ENCODE measurements around the gene POU3F2. TPM values are rescaled to one million over a fixed set of nuclear protein-coding genes. Genes with fewer than 3 reads are reported as not detected.

Gene POU3F2
- total and polyA plus RNA-seq, 2 experiments from 2014 or later = 0.13 TPM; not detected in 1

GRCh38 chr6:98828211-98828788, 6.1 kb upstream of the POU3F2 start:
- no peak overlapping the region for H2AFZ ChIP-seq
- no peaks in the 10 kb centered on the region for H3K79me2 ChIP-seq
- H3K9me3 ChIP-seq (ENCODE audit: low read depth) = no peaks in the 10 kb centered on the region
- 6% methylated on average over 12 of the region's 12 CpGs for WGBS (ENCODE audit: low lambda C conversion rate, missing lambda C conversion rate)
- H3K27me3 ChIP-seq = peaks cover 99% of the 10 kb centered on the region
- H3K9me2 ChIP-seq (replicated peaks; ENCODE audit: insufficient read depth) = no peaks in the 10 kb centered on the region
- H4K20me1 ChIP-seq (ENCODE audit: insufficient read depth, poor library complexity, severe bottlenecking) = no peaks in the 10 kb centered on the region
- H3K36me3 ChIP-seq (replicated peaks; ENCODE audit: insufficient read depth, low read depth) = no peaks in the 10 kb centered on the region
- DNase-seq (ENCODE audit: low spot score) = no peak
- H3K4me3 ChIP-seq = no peak overlapping the region
- H3K4me2 ChIP-seq = no peak overlapping the region
- peaks cover 39% of the 10 kb centered on the region for H3K4me1 ChIP-seq (ENCODE audit: insufficient read depth)
- H3K27ac ChIP-seq = no peak overlapping the region
- TF ChIP-seq CTCF (IDR thresholded peaks at IDR 0.05; ENCODE audit: poor library complexity) = no peak
- no peak for TF ChIP-seq EZH2phosphoT487 (IDR thresholded peaks at IDR 0.05; ENCODE audit: low read depth, severe bottlenecking, unreplicated experiment)
- no peak for TF ChIP-seq EZH2 (IDR thresholded peaks at IDR 0.05; ENCODE audit: borderline replicate concordance)

- no peak overlapping the region for H3K4me3 ChIP-seq
- H3K27ac ChIP-seq = no peak overlapping the region
- H3K4me1 ChIP-seq (ENCODE audit: insufficient read depth) = peaks cover 40% of the 10 kb centered on the region
- no peaks in the 10 kb centered on the region for H3K9me3 ChIP-seq (ENCODE audit: low read depth)
- H3K36me3 ChIP-seq (replicated peaks; ENCODE audit: insufficient read depth, low read depth) = no peaks in the 10 kb centered on the region
- WGBS (ENCODE audit: low lambda C conversion rate, missing lambda C conversion rate) = 4% methylated on average over 14 of the region's 14 CpGs
- no peak overlapping the region for H3K4me2 ChIP-seq
- TF ChIP-seq EZH2 (IDR thresholded peaks at IDR 0.05; ENCODE audit: borderline replicate concordance) = peak; percentile 92
- no peak for TF ChIP-seq EZH2phosphoT487 (IDR thresholded peaks at IDR 0.05; ENCODE audit: low read depth, severe bottlenecking, unreplicated experiment)
- no peaks in the 10 kb centered on the region for H3K79me2 ChIP-seq
- DNase-seq (ENCODE audit: low spot score) = no peak
- no peaks in the 10 kb centered on the region for H4K20me1 ChIP-seq (ENCODE audit: insufficient read depth, poor library complexity, severe bottlenecking)
- no peak overlapping the region for H2AFZ ChIP-seq
- H3K9me2 ChIP-seq (replicated peaks; ENCODE audit: insufficient read depth) = no peaks in the 10 kb centered on the region
- peaks cover 97% of the 10 kb centered on the region for H3K27me3 ChIP-seq
Measured at GRCh38 chr6:98828941-98829411, 5.4 kb upstream of the POU3F2 start.

GRCh38 chr6:98830146-98830545, 4.2 kb upstream of the POU3F2 start:
- H3K4me2 ChIP-seq = no peak overlapping the region
- H3K9me2 ChIP-seq (replicated peaks; ENCODE audit: insufficient read depth) = no peaks in the 10 kb centered on the region
- H3K4me1 ChIP-seq (ENCODE audit: insufficient read depth) = peaks cover 33% of the 10 kb centered on the region
- H3K27ac ChIP-seq = no peak overlapping the region
- H4K20me1 ChIP-seq (ENCODE audit: insufficient read depth, poor library complexity, severe bottlenecking) = no peaks in the 10 kb centered on the region
- DNase-seq (ENCODE audit: low spot score) = no peak
- H3K36me3 ChIP-seq (replicated peaks; ENCODE audit: insufficient read depth, low read depth) = no peaks in the 10 kb centered on the region
- TF ChIP-seq EZH2phosphoT487 (IDR thresholded peaks at IDR 0.05; ENCODE audit: low read depth, severe bottlenecking, unreplicated experiment) (no peak), EZH2 (IDR thresholded peaks at IDR 0.05; ENCODE audit: borderline replicate concordance) (no peak), CTCF (IDR thresholded peaks at IDR 0.05; ENCODE audit: poor library complexity) (no peak)
- no peaks in the 10 kb centered on the region for H3K79me2 ChIP-seq
- no peak overlapping the region for H2AFZ ChIP-seq
- H3K9me3 ChIP-seq (ENCODE audit: low read depth) = no peaks in the 10 kb centered on the region
- no peak overlapping the region for H3K4me3 ChIP-seq
- WGBS (ENCODE audit: low lambda C conversion rate, missing lambda C conversion rate) = 8% methylated on average over 2 of the region's 2 CpGs
- peaks cover 88% of the 10 kb centered on the region for H3K27me3 ChIP-seq

GRCh38 chr6:98831057-98831958, 3.1 kb upstream of the POU3F2 start:
- H3K9me3 ChIP-seq (ENCODE audit: low read depth) = no peaks in the 10 kb centered on the region
- H3K4me1 ChIP-seq (ENCODE audit: insufficient read depth) = peaks cover 39% of the 10 kb centered on the region
- H3K27ac ChIP-seq = no peak overlapping the region
- 2% methylated on average over 53 of the region's 58 CpGs for WGBS (ENCODE audit: low lambda C conversion rate, missing lambda C conversion rate)
- H3K36me3 ChIP-seq (replicated peaks; ENCODE audit: insufficient read depth, low read depth) = no peaks in the 10 kb centered on the region
- no peak overlapping the region for H3K4me3 ChIP-seq
- H3K79me2 ChIP-seq = no peaks in the 10 kb centered on the region
- peak overlapping the region; percentile 35 for H2AFZ ChIP-seq
- H3K4me2 ChIP-seq = peak overlapping the region; percentile 93
- H3K9me2 ChIP-seq (replicated peaks; ENCODE audit: insufficient read depth) = no peaks in the 10 kb centered on the region
- DNase-seq (ENCODE audit: low spot score) = no peak
- H3K27me3 ChIP-seq = peaks cover 88% of the 10 kb centered on the region
- H4K20me1 ChIP-seq (ENCODE audit: insufficient read depth, poor library complexity, severe bottlenecking) = no peaks in the 10 kb centered on the region
- no peak for TF ChIP-seq CTCF (IDR thresholded peaks at IDR 0.05; ENCODE audit: poor library complexity)

All from hepatocyte (in vitro differentiated cells).